Measurements from ENCODE around the gene IKBKE. TPM values are rescaled to one million over a fixed set of nuclear protein-coding genes. Genes with fewer than 3 reads are reported as not detected.

Gene IKBKE
- total RNA-seq, 1 experiment from 2014 or later: 5.1 TPM

DNA sequence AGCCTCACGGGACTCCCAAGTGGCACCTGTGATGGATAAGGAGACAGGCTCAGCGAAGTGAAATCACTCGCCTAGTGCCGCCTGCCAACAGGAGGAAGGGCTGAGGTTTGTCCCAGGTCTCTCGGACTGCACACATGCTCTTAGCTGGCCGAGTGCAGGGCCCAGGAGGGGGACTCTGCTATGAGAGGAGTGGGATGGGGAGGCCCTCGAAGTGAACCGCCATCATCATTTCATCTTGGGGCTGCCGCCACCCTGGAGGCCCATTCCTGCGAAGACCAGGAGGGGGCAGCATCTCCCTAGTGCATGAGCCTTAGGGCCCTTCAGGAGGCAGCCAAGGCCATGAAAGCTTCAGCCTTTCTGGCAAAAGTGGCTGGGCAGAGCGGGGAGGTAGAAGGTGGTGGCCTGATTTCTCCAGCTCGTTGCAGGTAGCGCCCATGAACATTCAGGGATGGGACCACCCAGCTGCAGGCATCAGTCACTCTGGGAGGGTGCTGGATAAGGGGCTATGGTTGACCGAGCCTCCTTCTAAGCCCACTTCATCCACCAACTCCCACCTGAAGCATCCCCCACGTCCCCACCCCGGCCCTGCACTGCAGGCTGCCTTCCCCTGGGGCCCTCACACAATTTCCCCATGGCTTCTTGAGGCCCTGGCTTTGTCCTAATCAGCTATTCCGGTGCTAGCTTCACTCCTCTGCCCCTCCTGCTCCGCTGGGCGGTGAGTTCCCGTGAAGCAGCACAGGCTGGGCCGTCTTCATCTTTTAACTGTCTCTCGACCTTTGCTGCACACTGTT lies 19.9 kb downstream of the IKBKE start:
- Histone ChIP-seq H3K4me1 (ENCODE audit: control insufficient read depth in 1 of 2, insufficient read depth in 2 of 2, low read length in 2 of 2) (no peaks in the 10 kb centered on the region), H3K27ac (ENCODE audit: low read depth, low read length) (no peak overlapping the region), H3K27me3 (ENCODE audit: insufficient read depth, low read length) (no peaks in the 10 kb centered on the region), H2AFZ (ENCODE audit: low read depth, low read length, poor library complexity, severe bottlenecking) (no peak overlapping the region), H3K4me3 (replicated peaks in 1 of 2; ENCODE audit: low read depth in 1 of 2, low read length in 2 of 2) (no peak overlapping the region), H3K79me2 (ENCODE audit: insufficient read depth, low read length) (no peaks in the 10 kb centered on the region), H3K4me2 (ENCODE audit: low read length) (no peak overlapping the region), H3K9me2 (ENCODE audit: insufficient read depth) (no peaks in the 10 kb centered on the region), H3K9ac (ENCODE audit: low read length) (no peak overlapping the region), H3K9me3 (ENCODE audit: control insufficient read depth in 1 of 2, insufficient read depth in 1 of 2, low read depth in 1 of 2, low read length in 2 of 2) (no peaks in the 10 kb centered on the region), H4K20me1 (ENCODE audit: insufficient read depth) (no peaks in the 10 kb centered on the region), H3K36me3 (ENCODE audit: control insufficient read depth in 1 of 2, insufficient read depth in 2 of 2, low read length in 2 of 2) (no peaks in the 10 kb centered on the region)
- RAD21 ChIA-PET (ENCODE audit: low non-redundant PET in 1 of 2, low total read pairs in 2 of 2, uncharacterized antibody in 2 of 2, unreplicated experiment in 2 of 2): interaction anchor here (0.8 to 2.2 kb wide), 5 partner anchors 93 to 491 kb away, joined by 3 to 10 read pairs (median 5); no protein-coding TSS in a partner anchor
- DNase-seq (ENCODE audit: low read depth, low spot score) (no peak), ATAC-seq (peak; percentile 96)
- CTCF ChIA-PET: interaction anchor here (0.6 to 5.5 kb wide), 17 partner anchors 9 to 563 kb away, joined by 3 to 96 read pairs (median 7); partner anchors contain the start of genes DYRK3, EIF2D and IKBKE
- no TSS peak for BruUV-seq (replicated peaks)
- TF ChIP-seq, protein P1, sequence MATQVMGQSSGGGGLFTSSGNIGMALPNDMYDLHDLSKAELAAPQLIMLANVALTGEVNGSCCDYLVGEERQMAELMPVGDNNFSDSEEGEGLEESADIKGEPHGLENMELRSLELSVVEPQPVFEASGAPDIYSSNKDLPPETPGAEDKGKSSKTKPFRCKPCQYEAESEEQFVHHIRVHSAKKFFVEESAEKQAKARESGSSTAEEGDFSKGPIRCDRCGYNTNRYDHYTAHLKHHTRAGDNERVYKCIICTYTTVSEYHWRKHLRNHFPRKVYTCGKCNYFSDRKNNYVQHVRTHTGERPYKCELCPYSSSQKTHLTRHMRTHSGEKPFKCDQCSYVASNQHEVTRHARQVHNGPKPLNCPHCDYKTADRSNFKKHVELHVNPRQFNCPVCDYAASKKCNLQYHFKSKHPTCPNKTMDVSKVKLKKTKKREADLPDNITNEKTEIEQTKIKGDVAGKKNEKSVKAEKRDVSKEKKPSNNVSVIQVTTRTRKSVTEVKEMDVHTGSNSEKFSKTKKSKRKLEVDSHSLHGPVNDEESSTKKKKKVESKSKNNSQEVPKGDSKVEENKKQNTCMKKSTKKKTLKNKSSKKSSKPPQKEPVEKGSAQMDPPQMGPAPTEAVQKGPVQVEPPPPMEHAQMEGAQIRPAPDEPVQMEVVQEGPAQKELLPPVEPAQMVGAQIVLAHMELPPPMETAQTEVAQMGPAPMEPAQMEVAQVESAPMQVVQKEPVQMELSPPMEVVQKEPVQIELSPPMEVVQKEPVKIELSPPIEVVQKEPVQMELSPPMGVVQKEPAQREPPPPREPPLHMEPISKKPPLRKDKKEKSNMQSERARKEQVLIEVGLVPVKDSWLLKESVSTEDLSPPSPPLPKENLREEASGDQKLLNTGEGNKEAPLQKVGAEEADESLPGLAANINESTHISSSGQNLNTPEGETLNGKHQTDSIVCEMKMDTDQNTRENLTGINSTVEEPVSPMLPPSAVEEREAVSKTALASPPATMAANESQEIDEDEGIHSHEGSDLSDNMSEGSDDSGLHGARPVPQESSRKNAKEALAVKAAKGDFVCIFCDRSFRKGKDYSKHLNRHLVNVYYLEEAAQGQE (IDR thresholded peaks at IDR 0.05; ENCODE audit: low read depth): no peak
- TF ChIP-seq RAD21 (IDR thresholded peaks at IDR 0.05; ENCODE audit: low read depth) (peak; percentile 99), POLR2AphosphoS5 (IDR thresholded peaks at IDR 0.05; ENCODE audit: low read depth, low read length) (no peak), JUND (IDR thresholded peaks at IDR 0.05) (no peak), YY1 (IDR thresholded peaks at IDR 0.05; ENCODE audit: extremely low read depth, insufficient replicate concordance, low read depth, low read length) (peak; percentile 62)
- TF ChIP-seq, protein P2, sequence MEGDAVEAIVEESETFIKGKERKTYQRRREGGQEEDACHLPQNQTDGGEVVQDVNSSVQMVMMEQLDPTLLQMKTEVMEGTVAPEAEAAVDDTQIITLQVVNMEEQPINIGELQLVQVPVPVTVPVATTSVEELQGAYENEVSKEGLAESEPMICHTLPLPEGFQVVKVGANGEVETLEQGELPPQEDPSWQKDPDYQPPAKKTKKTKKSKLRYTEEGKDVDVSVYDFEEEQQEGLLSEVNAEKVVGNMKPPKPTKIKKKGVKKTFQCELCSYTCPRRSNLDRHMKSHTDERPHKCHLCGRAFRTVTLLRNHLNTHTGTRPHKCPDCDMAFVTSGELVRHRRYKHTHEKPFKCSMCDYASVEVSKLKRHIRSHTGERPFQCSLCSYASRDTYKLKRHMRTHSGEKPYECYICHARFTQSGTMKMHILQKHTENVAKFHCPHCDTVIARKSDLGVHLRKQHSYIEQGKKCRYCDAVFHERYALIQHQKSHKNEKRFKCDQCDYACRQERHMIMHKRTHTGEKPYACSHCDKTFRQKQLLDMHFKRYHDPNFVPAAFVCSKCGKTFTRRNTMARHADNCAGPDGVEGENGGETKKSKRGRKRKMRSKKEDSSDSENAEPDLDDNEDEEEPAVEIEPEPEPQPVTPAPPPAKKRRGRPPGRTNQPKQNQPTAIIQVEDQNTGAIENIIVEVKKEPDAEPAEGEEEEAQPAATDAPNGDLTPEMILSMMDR (IDR thresholded peaks at IDR 0.05 in 2 of 3, conservative IDR thresholded peaks at IDR 0.05 in 1 of 3; ENCODE audit: borderline replicate concordance in 1 of 3, insufficient read depth in 1 of 3, low read depth in 2 of 3, low read length in 2 of 3): peak; percentile 94 to 98 (median 94)
- intact Hi-C loops (cut with micrococcal nuclease): loop anchor here (1.0 to 5.0 kb wide), 4 partner anchors 55 to 492 kb away; no protein-coding TSS in a partner anchor
- POLR2A ChIA-PET: no interaction called here
